Astrocyte of the hippocampus (primary cell): Measurements from ENCODE around the gene DTX3L.

Experiments used
- DNase-seq: peaks from one replicate; pipeline ENCODE4 v3.0.0; 2011; ENCODE audit warnings: low read depth, low spot score

The DTX3L gene

DNA sequence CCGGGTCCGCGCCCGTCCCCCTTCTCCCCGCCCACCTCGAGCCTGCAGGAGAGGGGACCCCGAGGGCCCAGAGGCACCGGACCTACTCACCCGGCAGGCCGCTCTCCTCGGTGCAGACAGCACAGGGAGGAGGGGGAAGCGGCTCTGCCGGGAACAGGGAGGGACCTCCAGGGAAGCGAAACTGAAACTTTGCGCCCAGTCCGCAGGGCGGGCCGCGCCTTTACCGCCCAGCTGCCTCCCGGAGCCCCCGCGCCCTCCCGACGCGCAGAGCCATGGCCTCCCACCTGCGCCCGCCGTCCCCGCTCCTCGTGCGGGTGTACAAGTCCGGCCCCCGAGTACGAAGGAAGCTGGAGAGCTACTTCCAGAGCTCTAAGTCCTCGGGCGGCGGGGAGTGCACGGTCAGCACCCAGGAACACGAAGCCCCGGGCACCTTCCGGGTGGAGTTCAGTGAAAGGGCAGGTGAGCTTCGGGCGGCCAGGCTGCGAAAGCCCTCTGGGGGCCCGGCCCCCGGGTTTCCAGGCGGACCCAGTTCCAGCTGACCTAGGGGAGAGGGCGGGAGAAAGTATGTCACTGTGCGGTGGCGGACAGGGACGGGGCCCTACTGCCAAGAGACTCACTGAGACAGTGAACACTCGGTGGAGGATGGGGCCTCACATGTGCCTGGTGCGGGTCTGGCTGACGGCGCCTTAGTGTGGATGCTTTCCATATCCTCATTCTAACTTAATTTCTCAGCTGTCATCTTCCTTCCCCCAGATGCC lies at the start of gene DTX3L, which contains the start of gene PARP9:
TSS of gene DTX3L (plus strand) at position 184 of the 758 bp plus-strand sequence. CDS start at position 273, 89 bp downstream.
TSS of gene PARP9 (minus strand) at position 146 of the 758 bp plus-strand sequence. CDS start 4,680 bp downstream, outside the sequence.
- DNase-seq, result peak; percentile 91

DNA sequence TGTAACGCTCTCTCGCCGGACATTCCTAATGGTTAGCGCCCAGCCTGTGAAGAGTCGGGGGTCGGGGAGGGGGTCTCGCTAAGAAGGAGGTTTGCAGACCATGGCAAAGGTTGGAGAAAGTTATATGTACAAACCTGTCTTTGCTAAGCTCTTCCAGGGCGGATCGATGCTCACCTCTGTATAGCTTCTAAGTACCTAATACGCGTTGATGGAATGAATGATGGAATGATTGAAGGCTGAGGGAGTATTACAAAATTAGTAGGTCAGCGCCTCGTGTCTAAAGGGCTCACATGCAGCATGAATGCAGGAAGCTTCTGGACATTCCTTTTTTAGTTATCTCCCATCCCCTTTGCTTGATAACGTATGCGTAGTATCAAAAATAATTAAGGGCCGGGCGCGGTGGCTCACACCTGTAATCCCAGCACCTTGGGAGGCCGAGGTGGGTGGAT lies 49.1 kb upstream of the DTX3L start:
- no peak for DNase-seq

- no peak for DNase-seq
These were observed 48.3 kb upstream of the DTX3L start for GRCh38 chr3:122515870-122516269.

- no peak for DNase-seq
These were observed 47.2 kb upstream of the DTX3L start for GRCh38 chr3:122516846-122517360.

GRCh38 chr3:122519693-122520092 lies 44.4 kb upstream of the DTX3L start:
- DNase-seq, result no peak

DNA sequence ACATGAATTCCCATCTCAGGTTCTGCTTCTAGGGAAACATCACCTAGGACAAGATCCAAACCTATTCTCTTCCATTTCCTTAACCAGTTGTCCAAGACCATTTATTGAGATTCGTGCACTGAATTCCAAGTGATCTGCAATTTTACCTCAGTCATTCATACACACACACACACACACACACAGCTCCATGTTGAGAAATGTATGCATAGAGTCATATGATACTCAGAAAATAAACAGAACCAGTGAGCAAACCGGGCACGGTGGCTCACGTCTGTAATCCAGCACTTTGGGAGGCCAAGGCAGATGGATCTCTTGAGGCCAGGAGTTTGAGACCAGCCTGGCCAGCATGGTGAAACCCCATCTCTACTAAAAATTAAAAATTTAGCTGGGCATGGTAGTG lies 43.3 kb upstream of the DTX3L start:
- DNase-seq, result no peak

DNA sequence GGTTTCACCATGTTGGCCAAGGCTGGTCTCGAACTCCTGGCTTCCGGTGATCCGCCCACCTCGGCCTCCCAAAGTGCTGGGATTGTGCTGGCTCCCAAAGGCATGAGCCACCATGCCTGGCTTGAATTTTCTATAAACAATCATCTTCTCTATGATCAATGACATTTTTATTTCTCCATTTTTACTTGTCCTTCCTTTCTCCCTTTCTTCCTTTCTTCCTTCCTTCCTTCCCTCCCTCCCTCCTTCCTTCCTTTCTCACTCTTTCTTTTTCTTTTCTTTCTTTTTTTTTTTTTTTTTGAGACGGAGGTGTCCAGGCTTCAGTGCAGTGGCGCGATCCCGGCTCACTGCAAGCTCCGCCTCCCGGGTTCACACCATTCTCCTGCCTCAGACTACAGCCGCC lies 40.8 kb upstream of the DTX3L start:
- DNase-seq, result no peak

DNA sequence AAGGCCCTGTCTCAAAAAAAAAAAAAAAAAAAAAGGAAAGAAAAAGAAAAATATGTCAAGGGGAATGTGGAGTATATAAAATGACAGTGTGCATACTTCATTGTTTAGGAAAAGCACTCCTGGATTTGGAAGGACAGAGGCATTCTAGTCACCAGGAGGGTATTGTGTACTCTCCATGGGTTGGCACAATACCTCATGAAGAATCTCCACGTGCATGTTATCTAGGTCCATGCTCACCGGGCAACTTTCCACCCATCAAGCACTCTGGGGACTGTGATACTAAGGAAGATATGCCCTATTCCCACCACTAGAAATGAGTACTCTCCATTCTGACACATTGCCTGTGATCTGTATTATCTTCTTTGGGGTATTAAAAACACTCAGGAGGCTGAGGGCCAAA lies 34.0 kb upstream of the DTX3L start:
- no peak for DNase-seq

- no peak for DNase-seq
These were observed 30.7 kb upstream of the DTX3L start for GRCh38 chr3:122533480-122533879.

GRCh38 chr3:122533931-122534334 lies 30.2 kb upstream of the DTX3L start:
- DNase-seq, result peak; percentile 70

DNA sequence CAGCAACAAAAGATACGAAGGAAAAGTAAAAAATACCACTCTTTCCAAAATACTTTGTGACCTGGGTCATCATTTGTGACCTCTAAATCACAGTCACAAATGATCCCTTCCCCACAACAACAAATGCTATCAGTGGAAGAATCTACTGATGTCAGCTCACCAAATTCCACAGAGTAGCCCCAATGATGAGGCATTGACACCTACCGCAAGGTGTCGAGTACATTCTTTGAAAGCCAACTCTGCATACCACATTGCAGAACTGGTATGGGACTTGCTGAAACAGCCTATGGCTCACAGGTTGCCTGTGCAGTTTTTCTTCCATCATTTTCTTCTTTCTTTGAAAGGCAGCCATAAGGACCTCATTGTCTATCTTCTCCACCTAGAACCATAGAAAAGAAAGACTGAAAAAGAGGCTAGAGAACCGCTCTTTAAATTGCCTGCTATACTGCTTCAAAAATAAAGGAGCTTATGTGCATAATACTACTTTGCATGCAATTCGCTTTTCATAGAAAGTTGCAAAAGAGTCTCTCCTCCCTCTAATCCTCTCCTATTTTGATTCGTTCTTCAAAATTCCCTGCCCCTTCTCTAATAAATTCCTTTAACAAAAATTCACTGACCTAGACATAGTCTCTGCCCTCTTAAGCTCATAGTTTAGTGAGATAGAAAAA lies 28.0 kb upstream of the DTX3L start:
- no peak for DNase-seq

- no peak for DNase-seq
These were observed 27.5 kb upstream of the DTX3L start for GRCh38 chr3:122536632-122537001.

- DNase-seq, result no peak
These were observed 25.1 kb upstream of the DTX3L start for GRCh38 chr3:122538956-122539490.

DNA sequence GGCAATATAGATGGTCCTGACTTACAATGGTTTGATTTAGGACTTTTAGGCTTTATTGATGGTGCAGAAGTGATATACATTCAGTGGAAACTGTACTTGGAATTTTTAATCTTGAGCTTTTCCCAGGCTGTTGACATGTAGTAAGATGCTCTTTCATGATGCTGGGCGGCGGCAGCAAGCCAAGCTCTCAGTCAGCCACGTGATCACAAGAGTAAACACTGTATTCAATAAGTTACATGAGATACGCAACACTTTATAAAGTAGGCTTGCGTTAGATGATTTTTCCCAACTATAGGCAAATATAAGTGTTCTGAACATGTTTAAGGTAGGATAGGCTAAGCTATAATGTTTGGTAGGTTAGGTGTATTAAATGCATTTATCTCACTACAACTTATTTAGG lies 18.0 kb upstream of the DTX3L start:
- no peak for DNase-seq

DNA sequence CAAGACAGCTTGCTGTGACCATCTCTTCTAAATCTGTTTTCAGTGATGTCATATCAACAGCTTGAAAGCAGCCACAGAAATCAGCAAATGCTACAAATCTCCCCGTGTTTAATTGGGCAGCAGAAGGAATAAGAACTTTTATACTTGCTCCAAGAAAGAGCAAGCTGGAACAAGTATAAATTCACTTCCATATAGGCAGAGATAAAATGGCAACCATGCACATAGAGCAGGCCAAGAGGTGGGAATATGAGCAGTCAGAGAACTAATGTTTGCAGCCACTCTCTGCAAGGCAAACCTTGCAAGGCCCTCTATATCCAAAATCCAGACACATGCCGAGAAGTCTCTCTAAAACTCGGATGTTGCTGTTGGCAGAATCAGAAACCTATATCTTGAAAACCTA lies 16.1 kb upstream of the DTX3L start:
- no peak for DNase-seq

- DNase-seq, result no peak
These were observed 15.5 kb upstream of the DTX3L start for GRCh38 chr3:122548619-122549018.

DNA sequence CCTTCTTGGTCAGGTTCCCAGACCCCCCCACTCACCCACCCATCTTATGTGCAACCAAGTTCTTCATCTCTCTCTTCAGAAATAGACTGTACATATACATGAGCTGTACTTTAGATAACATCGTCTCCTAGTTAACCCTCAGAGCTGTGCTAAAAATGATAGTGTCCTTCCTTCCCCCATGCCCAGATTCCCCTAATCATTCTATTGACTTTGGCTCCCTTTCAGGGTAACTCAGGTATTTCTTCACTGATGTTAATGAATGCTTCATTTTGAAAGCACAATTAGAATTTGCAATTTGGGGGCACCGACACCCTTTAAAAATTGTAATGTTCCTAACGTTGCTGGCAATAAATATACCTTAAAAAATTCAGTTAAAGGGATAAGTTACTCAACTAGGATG lies 11.0 kb upstream of the DTX3L start:
- DNase-seq, result no peak

DNA sequence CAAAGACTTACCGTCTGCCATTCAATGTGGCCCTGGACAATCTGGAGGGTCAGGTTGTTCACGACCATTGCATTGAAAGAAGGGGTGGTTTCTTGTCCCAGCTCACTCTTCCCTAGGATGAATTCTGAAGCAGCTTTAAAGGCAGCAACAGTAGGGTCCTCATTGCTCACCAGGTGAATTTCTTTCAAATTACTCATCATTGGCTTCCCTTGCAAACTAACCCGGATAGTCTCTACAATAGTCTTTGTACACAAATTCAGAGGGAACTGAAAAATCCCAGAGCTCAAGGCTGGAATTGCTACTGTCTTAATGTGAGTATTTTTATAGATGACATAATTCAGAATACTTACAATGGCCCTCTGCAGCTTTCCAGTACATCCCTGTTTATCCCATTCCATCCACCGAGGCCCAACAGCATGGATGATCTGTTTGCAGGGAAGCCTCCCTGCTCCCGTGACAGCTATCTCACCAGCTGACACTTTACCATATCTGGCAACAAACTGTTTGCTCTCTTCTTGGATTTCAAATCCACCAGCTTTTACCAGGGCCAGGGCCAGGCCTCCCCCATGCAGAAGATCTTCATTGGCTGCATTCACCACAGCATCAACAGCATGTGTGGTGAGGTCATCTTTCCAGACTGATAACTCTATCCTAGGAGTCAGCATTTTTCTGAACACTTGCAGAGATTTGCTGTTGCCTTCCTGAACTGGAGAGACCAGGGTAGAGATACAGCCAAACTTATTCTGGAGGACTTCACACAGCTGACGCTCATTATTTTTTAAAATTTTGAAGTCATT lies 8.7 kb upstream of the DTX3L start:
- peak; percentile 35 for DNase-seq

DNA sequence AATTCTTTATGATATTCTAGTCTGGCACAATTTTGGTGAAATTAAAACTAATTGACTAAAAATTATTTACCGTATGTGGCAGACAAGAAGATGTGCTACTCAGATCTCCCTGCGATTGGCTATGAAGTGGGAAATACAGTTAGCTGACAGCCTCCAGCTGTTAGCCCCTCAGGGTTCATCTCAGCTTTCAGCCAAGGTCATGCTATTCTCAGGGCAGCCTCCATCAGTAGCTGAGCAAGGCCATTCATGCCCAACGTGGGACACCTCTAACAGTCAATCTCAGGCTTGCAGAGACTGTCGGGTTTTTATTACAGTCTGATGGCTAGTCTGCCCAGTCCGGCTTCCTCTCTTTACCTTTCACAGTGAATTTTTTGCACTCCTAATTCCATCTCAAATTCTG lies 6.8 kb upstream of the DTX3L start:
- DNase-seq, result no peak

DNA sequence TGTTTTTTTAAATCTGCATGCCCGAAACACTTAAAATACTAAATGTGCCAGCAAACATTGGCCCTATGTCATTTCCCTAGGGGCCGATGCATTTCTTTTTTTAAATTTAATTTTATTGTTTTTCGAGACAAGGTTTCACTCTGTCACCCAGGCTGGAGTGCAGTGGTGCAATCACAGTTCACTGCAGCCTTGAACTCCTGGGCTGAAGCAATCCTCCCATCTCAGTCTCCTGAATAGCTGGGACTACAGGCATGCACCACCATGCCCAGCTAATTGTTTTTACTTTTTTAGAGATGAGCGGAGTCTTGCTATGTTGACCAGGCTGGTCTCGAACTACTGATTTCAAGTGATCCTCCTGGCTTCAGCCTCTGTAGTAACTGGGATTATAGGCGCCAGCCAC lies 5.5 kb upstream of the DTX3L start:
- no peak for DNase-seq

GRCh38 chr3:122559906-122560305 lies 4.2 kb upstream of the DTX3L start:
- no peak for DNase-seq

- peak; percentile 70 for DNase-seq
These were observed 3.5 kb upstream of the DTX3L start for GRCh38 chr3:122560680-122561079.
